Stimulated activated CD8-positive, alpha-beta memory T cell treated with anti-CD3 and anti-CD28 coated beads, Interleukin-12 subunit alpha, Interleukin-12 subunit beta, amount 100 ng/mL, for 4 hours (primary cell): ENCODE results near the gene VAT1L.
"Not testable (repeated sequence)": the region's sequence is repeated elsewhere in the genome, so short reads cannot be mapped to it uniquely, and the experiment has no call there.

ENCODE experiments used
- DNase-seq: peaks from one replicate; pipeline ENCODE4 v3.0.0-alpha.2; 2020; ENCODE audit warnings: low read depth

VAT1L gene

DNA sequence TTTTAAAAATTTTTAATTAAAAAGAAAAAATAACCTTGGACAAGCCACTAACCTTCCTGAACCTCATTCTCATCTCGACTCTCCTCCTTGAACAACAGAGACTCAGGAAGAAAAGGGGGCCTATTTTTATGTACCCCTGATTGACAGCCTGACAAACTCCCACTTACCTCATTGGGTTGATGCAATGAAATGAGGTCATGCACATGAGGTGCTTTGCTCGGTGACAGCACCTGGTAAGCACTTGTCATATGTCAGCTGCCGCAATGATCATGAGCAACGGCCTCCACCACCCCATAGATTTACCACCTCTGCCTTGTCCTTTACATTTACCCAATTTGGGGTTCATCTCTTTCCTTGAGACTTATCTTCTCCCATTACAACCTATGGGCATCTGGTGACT, 167.9 kb downstream of the VAT1L start:
- DNase-seq = no peak

DNA sequence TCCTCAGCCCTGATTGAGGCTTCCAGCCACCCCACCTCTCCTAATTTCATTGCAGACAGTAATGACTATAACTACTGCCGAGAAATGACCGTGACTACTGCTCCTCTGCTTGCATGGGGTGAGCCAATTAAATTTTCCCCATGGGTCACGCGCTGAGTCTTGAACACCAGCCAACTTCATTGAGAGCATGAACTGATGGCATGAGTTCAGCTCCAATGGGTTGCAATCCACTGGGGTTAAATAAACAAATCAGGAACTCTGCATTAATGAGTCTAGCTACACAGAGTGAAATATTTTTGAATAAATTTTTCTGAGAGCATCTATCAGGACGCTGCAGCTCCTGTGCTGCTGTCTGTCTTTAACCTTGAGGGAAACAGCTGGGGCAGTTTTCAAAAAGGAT, 172.4 kb downstream of the VAT1L start:
- no peak for DNase-seq

DNA sequence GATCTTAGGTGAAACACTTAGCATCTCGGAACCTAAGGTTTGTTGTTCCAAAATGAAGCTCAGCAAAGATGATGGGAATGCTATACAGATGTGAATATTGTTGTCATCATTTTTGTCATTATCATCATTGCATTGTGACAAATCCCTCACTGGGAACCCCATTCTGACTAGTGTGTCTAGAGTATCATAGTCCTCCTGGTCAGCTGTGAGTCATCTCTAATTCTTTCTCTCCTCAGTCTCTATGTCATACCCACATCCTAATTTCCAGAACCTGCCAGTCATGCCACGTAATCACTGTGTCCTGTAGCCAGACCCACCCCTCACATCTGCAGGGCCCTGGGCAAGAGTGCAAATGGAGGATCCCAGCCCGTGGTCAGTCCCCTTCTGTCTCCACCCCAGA, 173.4 kb downstream of the VAT1L start:
- DNase-seq = no peak

DNA sequence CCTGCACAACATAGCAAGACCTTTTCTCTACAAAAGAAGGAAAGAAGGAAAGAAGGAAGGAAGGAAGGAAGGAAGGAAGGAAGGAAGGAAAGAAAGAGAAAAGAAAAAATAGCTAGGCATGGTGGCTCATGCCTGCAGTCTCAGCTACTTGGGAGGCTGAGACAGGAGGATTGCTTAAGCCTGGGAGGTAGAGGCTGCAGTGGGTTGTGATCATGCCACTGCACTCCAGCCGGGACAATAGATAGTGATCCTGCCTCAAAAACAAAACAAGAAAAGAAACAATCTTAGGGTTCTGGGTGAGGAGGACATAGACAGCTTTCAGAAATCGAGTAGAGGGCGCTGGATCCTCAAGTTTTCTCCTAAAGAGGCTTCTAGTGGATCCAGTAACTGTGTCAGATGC, 174.3 kb downstream of the VAT1L start:
- no peak for DNase-seq

DNA sequence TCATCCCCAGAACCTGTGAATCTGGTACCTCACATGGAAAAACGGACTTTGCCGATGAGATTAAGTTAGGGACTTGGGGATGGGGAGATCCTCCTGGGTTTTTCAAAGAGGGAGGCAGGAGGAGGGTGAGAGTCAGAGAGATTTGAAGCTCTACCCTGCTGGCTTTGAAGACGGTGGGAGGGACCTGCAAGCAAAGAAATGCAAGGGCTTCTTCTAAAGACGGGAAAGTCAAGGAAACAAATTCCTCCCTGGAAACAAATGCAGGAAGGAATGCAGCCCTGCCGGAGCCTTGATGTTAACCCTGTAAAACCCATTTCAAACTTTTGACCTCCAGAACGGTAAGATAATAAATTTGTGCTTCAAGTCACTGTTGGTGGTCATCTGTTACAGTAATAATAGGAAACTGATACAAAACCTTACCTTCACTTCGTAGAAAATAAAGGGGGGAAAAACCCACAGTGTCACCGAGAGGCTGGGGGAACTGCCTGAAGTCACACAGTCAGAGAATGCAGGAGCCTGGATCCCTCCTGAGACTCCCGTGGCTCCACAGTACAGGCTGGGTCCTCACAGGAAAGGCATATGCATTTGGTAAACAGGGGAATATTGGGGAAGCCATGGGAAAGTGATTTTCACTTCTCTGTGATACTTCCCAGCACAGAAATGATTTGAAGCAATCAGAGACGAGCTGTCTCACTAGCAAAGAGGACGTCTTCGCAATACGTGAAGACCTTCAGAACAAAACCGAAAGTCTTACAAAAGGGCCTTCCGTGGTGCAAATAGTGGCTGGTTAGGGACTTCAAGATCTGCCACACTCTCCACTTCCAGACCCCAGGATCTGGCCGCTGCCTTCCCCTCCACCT, 175.1 kb downstream of the VAT1L start:
- DNase-seq = no peak

DNA sequence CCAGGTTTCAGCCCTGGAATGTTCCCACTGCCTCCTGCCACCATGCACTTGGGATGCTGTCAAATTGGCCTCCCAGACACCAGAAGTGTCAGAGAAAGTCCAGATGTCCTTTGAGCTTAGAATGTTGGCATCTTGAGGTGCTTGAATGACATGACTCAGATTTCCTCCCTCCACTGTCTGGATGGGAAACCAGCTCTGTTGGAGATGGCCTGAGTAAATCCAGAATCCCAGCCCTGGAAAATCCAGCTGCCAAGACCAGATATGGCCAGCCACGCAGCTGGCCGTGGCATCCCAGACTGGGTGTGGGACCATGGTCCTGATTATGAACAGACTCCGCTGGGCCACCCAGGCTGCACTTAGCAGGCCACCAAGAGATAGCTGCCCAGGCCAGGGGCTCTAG, 177.0 kb downstream of the VAT1L start:
- no peak for DNase-seq

DNA sequence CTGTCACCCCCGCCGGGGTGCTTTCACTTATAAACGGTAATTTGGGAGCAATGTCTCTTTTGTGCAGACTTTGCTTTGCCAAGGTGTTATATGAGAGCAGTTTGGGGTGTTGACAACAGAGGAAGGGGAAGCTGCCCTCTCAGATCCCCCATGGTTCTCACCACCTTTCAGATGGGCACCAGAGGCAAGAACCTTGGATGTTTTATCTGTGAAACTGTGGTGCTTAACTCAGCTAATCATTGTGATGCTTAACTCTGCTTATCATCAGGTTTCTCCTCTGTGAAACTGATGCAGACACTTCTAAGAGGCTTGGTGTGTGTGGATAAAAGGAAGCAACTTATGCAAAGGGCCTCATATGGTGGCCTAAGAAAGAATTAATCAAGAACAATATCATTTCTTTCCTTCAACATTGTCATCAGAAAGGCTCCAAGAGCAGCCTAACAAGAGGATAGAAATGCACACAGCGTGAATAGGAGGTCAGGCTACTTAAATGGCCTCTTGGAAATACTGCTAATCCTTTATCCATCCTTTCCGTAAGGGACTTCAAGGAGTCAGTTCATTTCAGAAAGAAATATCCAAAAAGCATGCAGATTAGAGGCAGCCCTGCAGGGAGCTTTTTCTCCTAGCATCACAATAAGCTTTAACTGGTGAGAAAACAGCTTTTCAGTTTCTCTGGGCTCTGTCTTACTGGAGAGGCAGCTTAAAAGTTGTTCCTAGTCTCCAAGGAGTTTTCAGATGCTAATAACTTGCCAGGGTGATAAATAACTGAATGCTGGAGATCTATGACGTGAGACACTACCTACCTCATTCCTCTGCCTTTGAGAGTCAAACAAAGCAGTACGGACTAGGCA, 178.9 kb downstream of the VAT1L start:
- DNase-seq = no peak

DNA sequence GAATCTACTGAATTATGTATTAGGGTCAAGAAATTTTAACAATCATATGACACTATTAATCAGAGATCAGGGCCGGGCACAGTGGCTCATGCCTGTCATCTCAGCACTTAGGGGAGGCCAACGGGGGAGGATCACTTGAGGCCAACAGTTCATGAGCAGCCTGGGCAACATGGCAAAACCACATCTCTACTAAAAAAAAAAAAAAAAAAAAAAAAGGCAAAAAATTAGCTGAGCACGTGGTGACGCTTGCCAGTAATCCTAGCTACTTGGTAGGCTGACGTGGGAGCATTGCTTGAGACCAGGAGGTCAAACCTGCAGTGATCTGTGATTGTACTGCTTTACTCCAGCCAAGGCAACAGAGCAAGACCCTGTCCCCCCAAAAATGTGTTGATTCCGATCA, 181.5 kb downstream of the VAT1L start:
- DNase-seq = no peak

DNA sequence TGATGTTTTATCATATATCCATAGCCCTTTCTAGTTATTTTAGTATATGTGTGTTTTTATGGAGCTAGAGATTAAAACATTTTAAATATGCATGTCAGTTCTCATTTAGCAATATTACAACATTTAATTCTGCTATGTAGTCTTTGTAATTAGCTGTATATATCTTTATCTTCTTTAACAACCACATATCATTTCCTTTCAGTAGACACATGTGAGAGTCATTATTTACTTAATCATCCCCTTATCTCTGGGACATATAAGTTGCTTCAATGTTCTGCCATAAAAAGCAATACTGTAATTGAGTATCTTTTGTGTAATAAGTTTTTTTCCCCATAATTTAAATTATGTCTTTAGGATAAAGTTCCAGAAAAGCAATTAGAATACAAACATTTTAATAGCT, 182.0 kb downstream of the VAT1L start:
- no peak for DNase-seq

DNA sequence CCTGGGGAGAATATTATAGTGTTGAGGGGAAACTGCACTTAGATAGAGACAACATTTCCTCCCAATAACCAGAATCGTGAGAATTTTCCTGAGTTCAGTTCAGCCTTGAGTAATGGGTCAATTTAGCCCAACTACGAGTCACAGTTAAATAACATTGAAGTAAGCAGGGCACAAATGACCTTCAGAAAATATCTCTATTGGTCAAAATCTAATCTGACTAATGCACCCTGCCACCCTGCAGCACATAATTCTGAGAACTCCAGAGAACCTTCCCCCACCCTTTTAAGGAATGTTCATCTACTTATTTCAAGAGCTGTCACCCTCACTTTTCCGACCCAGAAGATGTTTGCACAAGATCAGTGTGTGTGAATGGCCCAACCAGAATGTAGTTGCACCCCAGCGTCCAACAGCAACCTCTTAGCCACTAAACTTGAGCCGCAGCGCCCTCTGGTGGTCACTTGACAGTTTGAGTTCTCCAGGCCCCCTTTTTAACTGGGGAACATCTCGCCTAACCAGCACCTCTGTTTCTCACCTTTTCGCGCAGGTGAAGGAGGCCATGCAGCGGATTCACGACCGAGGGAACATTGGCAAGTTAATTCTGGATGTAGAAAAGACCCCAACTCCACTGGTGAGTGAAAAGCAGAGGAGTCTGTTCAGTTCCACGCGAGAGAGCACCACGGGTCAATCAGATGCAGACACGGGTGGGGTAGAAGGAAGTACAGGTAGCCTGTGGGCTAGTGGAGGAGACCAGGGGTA, 183.1 kb downstream of the VAT1L start:
- DNase-seq = peak; percentile 38

DNA sequence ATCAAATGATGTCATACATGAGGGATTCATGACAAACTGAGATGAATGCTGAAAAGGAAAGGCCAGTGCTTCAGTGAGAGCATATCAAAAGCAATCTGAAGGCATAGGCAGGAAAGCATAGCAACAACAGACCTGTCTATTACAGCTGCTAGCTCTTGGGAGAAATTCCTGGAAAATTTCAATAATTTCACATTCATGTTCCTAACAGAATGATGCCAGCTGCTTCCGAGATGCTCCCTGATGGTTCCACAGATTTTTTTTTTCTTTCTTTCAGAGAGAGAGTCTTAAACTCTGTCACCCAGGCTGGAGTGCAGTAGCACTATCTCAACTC, 183.7 kb downstream of the VAT1L start:
- no peak for DNase-seq

DNA sequence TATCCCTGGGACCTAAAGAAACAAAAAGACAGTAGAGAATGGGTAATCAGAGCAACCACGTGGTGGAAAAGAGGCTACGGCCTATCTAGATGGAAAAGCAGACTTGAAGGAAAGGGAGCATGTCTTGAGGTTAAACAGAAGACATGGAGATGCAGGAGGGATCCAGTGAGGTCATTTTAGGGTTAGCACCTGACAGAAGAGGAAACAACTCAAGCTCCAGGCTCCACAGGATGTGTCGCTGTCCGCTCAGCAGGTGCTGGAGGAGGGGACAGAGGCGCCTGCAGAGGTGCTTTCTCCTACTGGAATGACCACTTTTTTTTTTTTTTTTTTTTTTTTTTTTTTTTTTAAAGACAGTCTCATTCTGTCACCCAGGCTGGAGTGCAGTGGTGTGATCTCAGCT, 186.5 kb downstream of the VAT1L start:
- DNase-seq = no peak

DNA sequence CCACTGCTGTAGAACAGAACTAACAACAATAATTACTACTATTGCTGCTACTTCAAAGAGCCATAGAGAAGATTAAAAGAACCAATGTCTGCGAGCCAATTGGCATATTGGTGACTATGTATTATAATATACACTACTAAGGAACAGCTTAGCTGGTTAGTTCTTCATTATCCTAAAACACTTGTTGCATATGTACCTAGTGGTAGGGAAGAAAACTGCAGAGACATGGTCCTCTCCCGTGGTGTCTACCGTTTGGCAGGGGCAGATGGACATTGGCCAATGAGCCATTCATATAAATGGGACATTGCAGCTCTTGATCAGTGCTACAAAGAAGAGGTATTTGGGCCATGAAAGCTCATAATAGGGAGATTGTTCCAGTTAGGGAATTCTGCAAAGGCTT, 187.6 kb downstream of the VAT1L start:
- no peak for DNase-seq

DNA sequence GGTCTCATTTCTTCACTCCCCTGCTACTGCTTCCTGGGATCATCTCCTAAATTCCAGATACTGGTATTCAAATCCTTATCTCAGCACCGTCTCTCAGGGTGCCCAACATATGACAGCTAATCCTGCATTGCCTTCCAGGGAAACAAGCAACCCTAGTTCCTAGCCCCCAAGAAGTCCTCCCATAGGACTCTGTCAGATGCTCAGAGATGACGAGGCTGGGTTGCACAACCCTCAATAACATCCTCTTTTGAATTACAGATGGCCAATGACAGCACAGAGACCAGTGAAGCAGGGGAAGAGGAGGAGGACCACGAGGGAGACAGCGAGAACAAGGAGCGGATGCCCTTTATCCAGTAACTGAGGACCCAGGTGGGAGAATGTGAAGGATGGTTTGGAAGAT, 189.0 kb downstream of the VAT1L start:
- no peak for DNase-seq

DNA sequence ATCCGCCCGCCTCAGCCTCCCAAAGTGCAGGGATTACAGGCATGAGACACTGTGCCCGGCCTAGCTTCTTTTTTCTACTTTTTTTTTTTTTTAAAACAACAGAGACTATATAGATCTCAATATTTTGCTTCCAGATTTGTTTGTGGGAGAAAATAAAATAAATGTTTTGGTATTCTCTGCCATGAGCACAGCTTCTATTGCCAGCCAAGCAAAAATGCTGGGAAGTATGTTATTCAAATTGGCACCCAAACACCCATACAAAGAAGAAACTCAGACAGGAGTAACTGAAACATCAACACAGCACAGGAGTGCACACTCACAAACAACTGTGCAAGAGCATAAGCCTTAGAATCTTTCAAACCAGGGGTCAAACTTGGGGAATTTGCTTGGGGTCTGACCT, 196.7 kb downstream of the VAT1L start:
- DNase-seq = no peak

DNA sequence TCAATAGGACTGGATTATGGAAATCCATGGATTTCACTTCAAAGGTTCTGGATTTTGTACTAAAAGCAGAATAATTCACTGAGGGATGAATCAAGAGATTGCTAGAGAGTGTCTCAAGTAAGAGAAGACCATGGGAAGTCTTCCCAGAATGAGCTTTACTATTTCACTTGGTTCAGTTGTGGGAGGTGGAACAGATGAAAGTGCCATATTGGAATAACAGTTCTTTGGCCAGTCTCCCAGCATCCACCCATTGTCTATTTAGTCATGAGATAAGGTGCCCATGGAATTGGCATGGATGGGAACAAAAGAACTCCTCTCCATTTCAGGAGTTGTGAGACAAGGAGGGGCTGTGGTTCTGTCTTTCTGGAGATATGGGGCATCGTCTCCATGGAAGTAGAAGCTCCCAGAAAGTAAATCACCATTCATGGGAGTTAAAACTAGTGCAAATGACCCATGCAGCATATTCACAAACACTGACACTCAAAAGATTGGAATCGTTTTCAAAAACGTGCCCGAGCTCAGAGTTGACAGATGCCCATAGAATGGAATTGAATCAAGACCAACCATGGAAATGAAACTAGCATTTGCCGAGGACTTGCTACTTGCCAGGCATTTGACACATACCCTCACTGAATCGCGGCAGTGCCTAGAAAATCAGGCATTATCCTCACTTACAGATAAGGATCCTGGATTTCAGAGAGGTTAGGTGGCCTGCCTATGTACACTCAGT, 197.8 kb downstream of the VAT1L start:
- DNase-seq = no peak

DNA sequence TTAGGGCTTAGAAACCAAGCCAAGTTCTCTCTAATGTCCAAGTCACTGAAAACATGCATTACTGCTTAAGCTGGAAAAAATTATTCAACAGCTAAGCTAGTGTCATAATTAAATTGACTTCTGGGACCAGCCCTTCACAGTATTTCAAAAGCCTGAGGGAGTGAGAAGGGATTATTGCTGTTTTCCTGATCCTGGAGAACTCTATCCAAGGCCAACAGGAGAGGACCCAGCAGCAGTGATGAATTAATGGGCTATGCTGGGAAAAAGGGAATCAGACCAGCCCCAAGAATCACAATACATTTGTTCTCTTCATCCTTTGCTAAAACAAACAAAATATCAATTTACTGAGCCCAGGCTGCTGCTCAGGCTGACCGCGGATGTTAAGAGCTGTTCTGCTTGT, 199.4 kb downstream of the VAT1L start:
- no peak for DNase-seq

DNA sequence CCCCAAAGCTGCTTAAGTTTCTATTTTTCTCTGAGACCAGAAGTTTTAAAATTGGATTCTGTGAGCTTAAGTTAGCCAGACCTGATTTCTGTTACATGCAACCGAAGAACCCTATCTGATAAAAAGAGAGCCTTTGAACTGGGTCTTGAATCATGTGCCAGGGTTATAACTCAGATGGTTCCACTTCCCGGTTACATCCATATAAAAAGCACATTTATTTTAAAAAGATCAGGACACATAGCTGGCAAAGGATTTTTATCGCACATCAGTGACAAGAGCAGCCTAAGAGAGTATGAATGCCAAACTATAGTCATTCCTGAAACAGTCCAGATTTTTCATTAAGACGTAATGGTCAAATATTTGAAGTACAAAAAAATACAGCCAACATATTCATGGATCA, 201.5 kb downstream of the VAT1L start:
- no peak for DNase-seq

DNA sequence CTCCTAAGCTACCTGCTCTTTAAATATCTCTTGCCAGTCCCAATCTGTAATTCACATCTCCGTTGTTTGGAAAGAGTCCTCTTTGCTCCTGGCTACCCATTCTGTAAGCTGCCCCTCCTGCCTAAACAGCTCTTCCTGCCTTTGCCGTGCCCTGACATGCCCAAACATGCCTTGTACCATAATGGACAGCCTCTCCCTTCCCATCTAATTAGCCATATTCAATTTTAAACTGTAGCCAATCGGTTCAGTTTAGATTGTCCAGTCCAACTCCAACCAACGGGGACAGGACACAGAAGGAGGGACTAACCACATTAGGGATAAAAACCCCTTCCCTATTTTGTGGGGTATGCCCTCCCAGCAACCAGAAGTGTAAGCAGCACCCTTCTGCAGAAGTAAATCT, 203.3 kb downstream of the VAT1L start:
- DNase-seq = no peak

DNA sequence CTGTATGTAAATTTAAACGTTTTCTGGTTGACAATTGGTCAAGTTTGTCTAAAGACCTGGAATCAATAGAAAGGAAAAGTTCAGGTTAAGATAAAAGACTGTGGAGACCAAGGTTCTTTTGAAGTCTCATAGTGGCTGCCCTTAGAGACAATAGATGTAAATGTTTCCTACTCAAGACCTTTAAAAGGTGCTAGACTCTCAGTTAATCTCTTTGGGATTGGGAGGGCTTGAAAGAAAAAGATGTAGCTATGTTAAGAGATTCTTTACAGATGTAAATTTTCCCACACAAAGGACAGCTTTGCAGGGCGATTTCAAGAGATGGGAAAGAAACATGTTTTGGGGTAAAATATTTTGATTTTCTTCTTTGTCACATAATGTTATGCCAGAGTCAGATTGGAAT, 204.0 kb downstream of the VAT1L start:
- DNase-seq = not testable (repeated sequence)

DNA sequence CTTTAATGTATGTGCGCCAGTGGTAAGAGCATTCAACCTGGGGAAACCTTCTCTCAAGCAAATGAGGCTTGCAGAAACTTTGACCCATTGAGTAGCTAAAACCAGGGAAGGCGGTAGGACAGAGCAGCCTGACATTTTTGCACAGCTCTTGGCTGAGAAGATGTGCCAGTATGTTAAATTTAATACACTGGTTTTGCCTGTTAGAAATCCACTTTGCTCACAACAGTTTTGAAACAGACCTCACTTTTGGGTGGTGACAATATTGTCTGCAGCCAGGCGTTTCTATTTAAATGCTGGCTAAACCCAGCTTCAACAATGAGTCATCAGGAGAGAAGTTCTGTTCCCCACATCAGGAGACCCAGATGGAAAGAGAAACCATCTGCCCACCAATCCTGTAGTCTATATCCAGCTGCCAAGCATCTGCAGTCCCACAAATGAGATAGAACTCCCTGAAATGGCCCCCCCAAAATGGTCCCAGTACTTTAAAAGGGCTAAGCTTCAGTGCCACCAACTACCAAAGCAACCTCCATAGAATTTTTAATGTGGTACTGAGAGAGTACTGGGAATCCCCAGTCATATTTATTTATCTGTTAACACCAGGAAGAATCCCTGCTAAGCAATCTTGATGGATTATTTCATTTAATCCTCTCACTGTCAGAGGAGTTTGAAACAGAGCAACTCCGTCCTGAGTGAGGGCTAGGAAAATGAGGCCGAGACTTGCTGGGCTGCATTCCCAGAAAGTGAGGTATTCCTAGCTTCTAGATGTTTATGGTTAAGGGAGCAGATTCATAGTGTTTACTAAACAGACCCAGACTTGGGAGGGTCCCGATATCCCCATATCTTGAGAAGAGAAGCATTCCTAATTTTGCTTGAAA, 205.0 kb downstream of the VAT1L start:
- no peak for DNase-seq
